GM19240 (cell line): Measurements from ENCODE around the gene SLC35E4.
A peak's percentile ranks its signal among the peaks of the same experiment; 100 is the strongest.
"Not testable (repeated sequence)": the region's sequence is repeated elsewhere in the genome, so short reads cannot be mapped to it uniquely, and the experiment has no call there.

ENCODE experiments used
- DNase-seq: peaks from one replicate; pipeline ENCODE4 v3.0.0; 2011; ENCODE audit warnings: low spot score; ENCODE audit not compliant: insufficient read length

SLC35E4 gene

GRCh38 chr22:30650508-30651116 lies 15.0 kb downstream of the SLC35E4 start:
- no peak for DNase-seq

- DNase-seq = no peak
These were observed 17.3 kb downstream of the SLC35E4 start for GRCh38 chr22:30652852-30653251.

GRCh38 chr22:30654361-30654760 lies 18.8 kb downstream of the SLC35E4 start:
- no peak for DNase-seq

- DNase-seq = no peak
These were observed 20.0 kb downstream of the SLC35E4 start for GRCh38 chr22:30655532-30655931.

GRCh38 chr22:30662040-30662439 lies 26.5 kb downstream of the SLC35E4 start:
- no peak for DNase-seq

GRCh38 chr22:30664798-30665197 lies 29.2 kb downstream of the SLC35E4 start:
- DNase-seq = no peak

- no peak for DNase-seq
These were observed 29.7 kb downstream of the SLC35E4 start for GRCh38 chr22:30665266-30665665.

- DNase-seq = no peak
These were observed 30.2 kb downstream of the SLC35E4 start for GRCh38 chr22:30665786-30666185.

- DNase-seq = no peak
These were observed 31.5 kb downstream of the SLC35E4 start for GRCh38 chr22:30667107-30667493.

GRCh38 chr22:30667494-30668385 lies 32.2 kb downstream of the SLC35E4 start, which contains the start of gene DUSP18:
Gene DUSP18, minus strand, starts transcription at chr22:30667875. Its CDS starts 3,872 bp downstream, at chr22:30664003.
- peak; percentile 99 for DNase-seq

- DNase-seq = no peak
These were observed 32.8 kb downstream of the SLC35E4 start for GRCh38 chr22:30668386-30668710.

- DNase-seq = no peak
These were observed 35.5 kb downstream of the SLC35E4 start for GRCh38 chr22:30671071-30671470.

GRCh38 chr22:30673136-30673535 lies 37.6 kb downstream of the SLC35E4 start:
- no peak for DNase-seq

- DNase-seq = no peak
These were observed 38.9 kb downstream of the SLC35E4 start for GRCh38 chr22:30674482-30674881.

- no peak for DNase-seq
These were observed 39.9 kb downstream of the SLC35E4 start for GRCh38 chr22:30675436-30675835.

- DNase-seq = not testable (repeated sequence)
These were observed 41.0 kb downstream of the SLC35E4 start for GRCh38 chr22:30676565-30676964.

GRCh38 chr22:30679895-30680690 lies 44.5 kb downstream of the SLC35E4 start:
- DNase-seq = not testable (repeated sequence)

GRCh38 chr22:30680991-30681770 lies 45.6 kb downstream of the SLC35E4 start:
- DNase-seq = no peak

- no peak for DNase-seq
These were observed 46.2 kb downstream of the SLC35E4 start for GRCh38 chr22:30681831-30682230.

- no peak for DNase-seq
These were observed 49.6 kb downstream of the SLC35E4 start for GRCh38 chr22:30685178-30685577.

GRCh38 chr22:30687358-30687757 lies 51.8 kb downstream of the SLC35E4 start:
- DNase-seq = no peak
